GM20000 (cell line): ENCODE results near the gene ZNF740.
A peak's percentile ranks its signal among the peaks of the same experiment; 100 is the strongest.
"Not testable (repeated sequence)": the region's sequence is repeated elsewhere in the genome, so short reads cannot be mapped to it uniquely, and the experiment has no call there.

ENCODE experiments used
- DNase-seq: peaks from one replicate; pipeline ENCODE4 v3.0.0; 2012; ENCODE audit warnings: low spot score
- CTCF ChIP-seq: IDR thresholded peaks from 2 replicates; pipeline ENCODE4 v1.5.1; 2012; ENCODE audit warnings: mild to moderate bottlenecking, control low read depth; ENCODE audit errors: extremely low read depth, missing control alignments

The ZNF740 gene

DNA sequence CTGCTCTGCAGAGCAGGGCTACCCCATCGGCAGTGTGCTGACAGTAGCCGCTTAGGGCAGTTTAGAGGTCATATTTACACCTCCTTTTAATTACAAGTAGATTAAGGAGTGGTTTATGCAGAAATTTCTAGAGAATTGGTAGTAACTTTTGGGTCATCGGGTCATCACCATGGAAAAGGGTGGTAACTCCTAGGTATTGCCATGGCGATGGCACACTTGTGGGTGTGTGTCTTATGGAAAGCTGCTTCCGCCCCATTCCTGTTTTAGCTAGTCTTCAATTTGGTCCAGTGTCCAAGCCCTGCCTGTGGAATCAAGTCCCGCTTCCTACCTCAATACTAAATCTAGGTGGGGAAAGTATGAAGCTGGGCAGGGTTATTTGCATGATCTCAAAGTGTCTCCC lies 29.5 kb upstream of the ZNF740 start:
- TF ChIP-seq CTCF = no peak
- no peak for DNase-seq

DNA sequence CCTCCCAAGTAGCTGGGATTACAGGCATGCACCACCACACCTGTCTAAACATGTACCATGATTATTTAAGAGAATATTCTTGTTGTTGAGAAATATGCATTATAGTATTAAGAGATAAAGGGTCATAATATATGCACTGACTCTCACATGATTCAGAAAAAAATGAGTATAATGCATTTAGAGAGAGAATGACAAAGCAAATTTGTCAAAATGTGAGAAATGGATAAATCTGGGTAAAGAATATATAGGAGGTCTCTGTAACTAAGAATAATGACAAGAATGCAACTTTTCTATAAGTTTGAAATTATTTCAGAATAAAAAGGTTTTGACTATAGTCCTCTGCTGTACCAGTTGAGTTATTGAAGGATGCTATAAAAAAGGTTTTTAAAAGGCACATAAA lies 28.1 kb upstream of the ZNF740 start:
- TF ChIP-seq CTCF = no peak

DNA sequence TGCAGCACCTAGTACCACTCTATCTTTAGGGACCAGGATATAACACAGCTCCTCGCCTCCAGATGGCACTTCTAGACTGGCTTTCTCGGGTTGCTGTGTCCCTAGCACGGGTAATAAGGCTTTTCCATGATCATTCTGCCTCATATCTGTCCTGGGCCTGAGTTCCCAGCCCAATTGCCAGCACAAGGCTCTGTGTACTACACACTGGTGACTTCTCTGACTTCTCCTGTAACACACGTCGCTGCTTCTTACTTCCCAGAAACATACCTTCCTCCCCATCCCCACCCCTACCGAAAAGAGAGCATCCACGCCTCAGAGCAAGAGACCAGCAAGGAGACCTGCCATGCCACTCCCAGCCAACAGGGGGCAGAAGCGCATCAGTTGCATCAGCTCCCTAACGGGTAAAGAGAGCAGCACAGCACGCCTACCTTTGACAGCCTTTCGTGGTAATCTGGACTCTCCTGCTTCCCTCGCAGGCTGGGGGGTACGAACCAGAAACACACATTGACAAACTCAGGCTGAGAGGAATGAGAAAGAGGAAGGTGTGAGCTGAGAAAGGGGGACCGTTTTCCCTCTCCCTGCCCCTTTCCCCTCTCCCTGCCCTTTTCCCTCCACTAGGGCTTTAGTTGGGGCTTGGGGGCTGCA lies 21.2 kb upstream of the ZNF740 start:
- peak; percentile 89 for DNase-seq

More for the DNA sequence above, 28.1 kb upstream of the ZNF740 start:
- DNase-seq = no peak

GRCh38 chr12:53160000-53160399 lies 20.5 kb upstream of the ZNF740 start:
- DNase-seq = no peak
- no peak for TF ChIP-seq CTCF

More for the DNA sequence above, 21.2 kb upstream of the ZNF740 start:
- peak; percentile 98 for TF ChIP-seq CTCF

DNA sequence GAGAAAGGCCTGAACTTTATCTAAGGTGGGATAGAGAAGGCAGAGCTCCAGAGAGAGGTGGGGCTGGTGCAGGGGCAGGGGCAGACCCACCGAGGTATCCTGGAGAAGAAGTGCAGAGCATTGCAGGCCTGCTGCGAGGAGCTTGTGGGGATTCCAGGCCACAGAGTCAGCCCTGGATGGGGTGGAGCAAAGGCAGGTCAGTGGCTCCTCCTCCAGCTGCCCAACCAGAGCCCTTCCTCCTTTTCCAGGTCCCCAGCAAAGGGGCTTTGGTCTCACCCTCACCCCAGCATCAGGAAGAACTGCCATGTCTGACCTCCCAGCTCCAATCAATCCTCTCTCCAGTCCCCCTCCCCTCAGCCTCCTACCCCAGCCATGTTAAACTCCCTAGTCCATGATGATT lies 19.8 kb upstream of the ZNF740 start:
- TF ChIP-seq CTCF = no peak
- no peak for DNase-seq

DNA sequence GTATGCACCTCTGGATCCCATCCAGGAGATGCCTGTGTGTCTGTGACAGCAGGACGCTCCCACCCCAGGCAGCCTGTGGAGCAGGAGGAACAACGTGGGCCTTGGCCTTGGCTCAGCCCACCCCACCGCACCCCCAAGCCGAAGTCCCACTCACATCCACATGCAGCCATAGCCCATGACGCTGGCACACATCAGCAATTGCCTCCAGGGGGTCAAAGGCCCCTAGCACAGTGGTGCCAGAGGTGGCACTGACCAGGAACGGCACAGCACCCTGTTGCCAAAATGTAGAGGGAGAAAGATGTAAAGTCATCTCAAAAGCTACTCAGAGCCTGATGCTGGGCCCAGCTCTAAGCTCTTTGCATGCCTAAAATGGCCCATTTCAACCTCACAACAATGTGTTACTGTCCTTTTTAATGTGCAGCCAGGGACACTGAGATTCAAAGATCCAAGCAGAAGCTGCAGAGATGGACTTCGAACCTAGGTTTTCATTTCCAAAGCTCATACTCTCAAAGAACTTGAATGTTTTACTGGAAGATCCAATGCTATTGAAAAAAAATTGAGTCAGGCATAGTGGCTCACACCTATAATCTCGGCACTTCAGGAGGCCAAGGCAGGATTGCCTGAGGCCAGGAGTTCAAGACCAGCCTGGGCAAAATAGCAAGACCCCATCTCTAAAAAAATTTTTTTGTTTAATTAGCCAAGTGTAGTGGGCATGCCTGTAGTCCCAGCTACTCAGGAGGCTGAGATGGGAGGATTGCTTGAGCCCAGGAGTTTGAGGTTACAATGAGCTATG lies 19.2 kb upstream of the ZNF740 start:
- TF ChIP-seq CTCF = no peak
- no peak for DNase-seq

DNA sequence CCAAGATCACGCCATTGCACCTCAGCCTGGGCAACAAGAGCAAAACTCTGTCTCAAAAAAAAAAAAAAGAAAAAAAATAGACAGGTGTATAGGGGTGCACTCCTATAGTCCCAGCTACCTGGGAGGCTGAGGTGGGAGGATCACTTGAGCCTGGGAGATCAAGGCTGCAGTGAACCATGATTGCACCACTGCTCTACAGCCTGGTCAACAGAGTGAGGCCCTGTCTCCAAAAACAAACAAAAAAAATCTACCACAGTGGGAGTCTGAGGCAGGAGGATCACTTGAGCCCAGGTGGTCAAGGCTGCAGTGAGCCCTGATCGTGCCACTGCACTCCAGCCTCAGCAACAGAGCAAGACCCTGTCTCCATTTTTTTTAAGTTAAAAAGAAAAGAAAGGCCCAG lies 17.5 kb upstream of the ZNF740 start:
- not testable (repeated sequence) for DNase-seq

DNA sequence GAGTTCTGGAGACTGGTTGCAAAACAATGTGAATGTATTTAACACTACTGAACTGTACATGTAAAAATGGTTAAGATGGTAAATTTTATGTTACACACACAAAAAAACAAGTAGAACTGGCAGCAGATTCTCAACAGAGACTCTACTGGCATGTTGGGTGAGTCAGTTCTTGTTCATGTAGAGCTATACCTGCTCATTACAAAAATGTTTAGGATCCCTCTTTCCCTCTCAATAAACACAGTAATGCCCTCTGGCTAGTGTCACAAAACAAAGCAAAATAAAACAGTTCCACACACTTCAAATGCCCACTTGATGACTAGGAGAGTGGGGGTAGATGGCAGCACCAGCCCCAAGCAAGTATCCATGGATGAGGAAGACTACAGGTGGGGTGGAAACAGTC lies 13.7 kb upstream of the ZNF740 start:
- TF ChIP-seq CTCF = no peak

More for the DNA sequence above, 13.7 kb upstream of the ZNF740 start:
- no peak for DNase-seq
